ENCODE measurements around the gene SH2D3C.
"Not testable (repeated sequence)": the region's sequence is repeated elsewhere in the genome, so short reads cannot be mapped to it uniquely, and the experiment has no call there.

- TF ChIP-seq, protein P1, sequence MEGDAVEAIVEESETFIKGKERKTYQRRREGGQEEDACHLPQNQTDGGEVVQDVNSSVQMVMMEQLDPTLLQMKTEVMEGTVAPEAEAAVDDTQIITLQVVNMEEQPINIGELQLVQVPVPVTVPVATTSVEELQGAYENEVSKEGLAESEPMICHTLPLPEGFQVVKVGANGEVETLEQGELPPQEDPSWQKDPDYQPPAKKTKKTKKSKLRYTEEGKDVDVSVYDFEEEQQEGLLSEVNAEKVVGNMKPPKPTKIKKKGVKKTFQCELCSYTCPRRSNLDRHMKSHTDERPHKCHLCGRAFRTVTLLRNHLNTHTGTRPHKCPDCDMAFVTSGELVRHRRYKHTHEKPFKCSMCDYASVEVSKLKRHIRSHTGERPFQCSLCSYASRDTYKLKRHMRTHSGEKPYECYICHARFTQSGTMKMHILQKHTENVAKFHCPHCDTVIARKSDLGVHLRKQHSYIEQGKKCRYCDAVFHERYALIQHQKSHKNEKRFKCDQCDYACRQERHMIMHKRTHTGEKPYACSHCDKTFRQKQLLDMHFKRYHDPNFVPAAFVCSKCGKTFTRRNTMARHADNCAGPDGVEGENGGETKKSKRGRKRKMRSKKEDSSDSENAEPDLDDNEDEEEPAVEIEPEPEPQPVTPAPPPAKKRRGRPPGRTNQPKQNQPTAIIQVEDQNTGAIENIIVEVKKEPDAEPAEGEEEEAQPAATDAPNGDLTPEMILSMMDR (IDR thresholded peaks at IDR 0.05) = not testable (repeated sequence)
- TF ChIP-seq POLR2AphosphoS5, EP300, POLR2A (IDR thresholded peaks at IDR 0.05): not testable (repeated sequence)
Measured at GRCh38 chr9:127780909-127781308, 2.4 kb upstream of the SH2D3C start.

Data from sigmoid colon (tissue), 4 donors.